Mesodermal cell (in vitro differentiated cells): Measurements from ENCODE around the gene PCDH9.

Experiments used
- H3K27ac ChIP-seq: 2 replicates; pipeline ENCODE4 v1.7.0; 2013; ENCODE audit warnings: mild to moderate bottlenecking, low read depth, low read length, moderate library complexity; ENCODE audit not compliant: severe bottlenecking
- H3K36me3 ChIP-seq: 2 replicates; pipeline ENCODE4 v1.7.1; 2013; ENCODE audit warnings: mild to moderate bottlenecking, low read length, moderate library complexity; ENCODE audit not compliant: control insufficient read depth, insufficient read depth
- H3K4me1 ChIP-seq: one replicate; pipeline ENCODE4 v1.7.1; 2013; ENCODE audit warnings: mild to moderate bottlenecking, low read length; ENCODE audit not compliant: insufficient read depth, control insufficient read depth, poor library complexity, severe bottlenecking
- H3K4me3 ChIP-seq: 2 replicates; pipeline ENCODE4 v1.7.0; 2013; ENCODE audit warnings: low read length, control low read depth, mild to moderate bottlenecking; ENCODE audit not compliant: insufficient read depth, poor library complexity, severe bottlenecking; ENCODE audit errors: extremely low read depth
- H3K9me3 ChIP-seq: 2 replicates; pipeline ENCODE4 v1.7.1; 2013; ENCODE audit warnings: mild to moderate bottlenecking, low read length, moderate library complexity; ENCODE audit not compliant: control insufficient read depth
- WGBS, 2 experiments: methylation state at CpG; one replicate each; pipeline ENCODE4 v1.1.5; 2013; ENCODE audit warnings: missing lambda C conversion rate in 2 of 2; ENCODE audit not compliant: insufficient coverage in 2 of 2; 5-methylcytosine and 5-hydroxymethylcytosine counted together

Gene PCDH9

DNA sequence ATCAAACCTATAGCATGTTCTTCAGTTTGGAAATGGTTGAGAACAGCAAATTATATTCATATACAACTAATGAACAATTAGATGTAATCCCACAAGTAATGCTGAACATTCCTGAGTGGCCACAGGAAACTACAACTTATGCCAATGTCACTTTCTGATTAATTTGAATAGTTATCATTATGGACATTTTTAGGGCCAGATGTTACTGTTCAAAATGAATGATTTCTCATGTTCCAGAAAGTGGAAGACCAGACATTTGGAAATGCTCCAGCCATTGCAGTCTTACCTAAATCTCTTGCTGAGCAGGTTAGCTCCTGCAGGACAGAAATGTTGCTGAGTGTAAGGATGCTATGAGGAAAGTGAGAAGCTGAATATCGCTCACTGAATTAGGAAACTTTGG lies 819.8 kb downstream of the PCDH9 start:
- Histone ChIP-seq H3K9me3 (no peaks in the 10 kb centered on the region), H3K4me1 (no peaks in the 10 kb centered on the region), H3K4me3 (no peak overlapping the region), H3K36me3 (no peaks in the 10 kb centered on the region), H3K27ac (no peak overlapping the region)
- WGBS, 2 experiments = no CpG with 5 or more reads among the region's 1 CpG

DNA sequence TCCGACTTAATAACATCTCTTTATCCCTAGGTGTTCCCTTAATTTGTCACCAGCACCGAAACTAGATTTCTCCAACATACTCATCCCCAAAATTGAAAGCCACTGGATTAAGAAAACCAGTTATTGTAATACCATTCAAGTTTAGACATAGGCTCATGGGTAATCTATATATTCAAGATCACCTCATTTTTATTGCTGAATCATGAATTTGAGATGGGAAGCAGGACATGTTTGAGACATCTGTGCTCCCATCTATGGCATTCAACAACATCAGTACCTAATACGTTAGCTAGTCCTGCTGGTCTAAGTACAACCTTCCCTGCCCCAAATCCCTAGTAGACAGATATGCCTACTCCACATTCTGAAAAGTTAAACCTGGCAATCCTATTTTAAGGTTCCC lies 820.6 kb downstream of the PCDH9 start:
- no peak overlapping the region for H3K27ac ChIP-seq
- 80 to 88% methylated on average over 1 of the region's 3 CpGs for WGBS, 2 experiments
- no peaks in the 10 kb centered on the region for H3K9me3 ChIP-seq
- no peaks in the 10 kb centered on the region for H3K36me3 ChIP-seq
- H3K4me1 ChIP-seq = no peaks in the 10 kb centered on the region
- H3K4me3 ChIP-seq = no peak overlapping the region

DNA sequence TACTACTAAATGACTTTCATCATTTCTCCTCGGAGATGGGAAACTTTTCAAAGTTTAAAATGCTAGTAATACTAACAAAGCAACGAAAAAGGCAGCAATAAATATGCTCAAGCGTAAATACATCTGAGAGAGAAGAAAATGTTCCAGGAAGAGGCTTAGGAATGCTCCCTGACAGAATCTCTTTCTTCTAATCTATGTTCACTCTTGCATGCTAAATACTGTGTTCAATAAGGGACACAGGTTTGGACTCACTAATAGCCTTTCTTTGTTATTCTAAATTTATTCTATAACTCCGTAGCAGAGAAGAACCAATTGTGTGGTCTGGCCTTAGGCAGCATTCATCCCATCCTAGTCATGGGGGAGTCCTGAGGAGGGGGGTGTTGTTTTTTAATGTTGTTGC lies 823.0 kb downstream of the PCDH9 start:
- H3K9me3 ChIP-seq = no peaks in the 10 kb centered on the region
- no peak overlapping the region for H3K4me3 ChIP-seq

DNA sequence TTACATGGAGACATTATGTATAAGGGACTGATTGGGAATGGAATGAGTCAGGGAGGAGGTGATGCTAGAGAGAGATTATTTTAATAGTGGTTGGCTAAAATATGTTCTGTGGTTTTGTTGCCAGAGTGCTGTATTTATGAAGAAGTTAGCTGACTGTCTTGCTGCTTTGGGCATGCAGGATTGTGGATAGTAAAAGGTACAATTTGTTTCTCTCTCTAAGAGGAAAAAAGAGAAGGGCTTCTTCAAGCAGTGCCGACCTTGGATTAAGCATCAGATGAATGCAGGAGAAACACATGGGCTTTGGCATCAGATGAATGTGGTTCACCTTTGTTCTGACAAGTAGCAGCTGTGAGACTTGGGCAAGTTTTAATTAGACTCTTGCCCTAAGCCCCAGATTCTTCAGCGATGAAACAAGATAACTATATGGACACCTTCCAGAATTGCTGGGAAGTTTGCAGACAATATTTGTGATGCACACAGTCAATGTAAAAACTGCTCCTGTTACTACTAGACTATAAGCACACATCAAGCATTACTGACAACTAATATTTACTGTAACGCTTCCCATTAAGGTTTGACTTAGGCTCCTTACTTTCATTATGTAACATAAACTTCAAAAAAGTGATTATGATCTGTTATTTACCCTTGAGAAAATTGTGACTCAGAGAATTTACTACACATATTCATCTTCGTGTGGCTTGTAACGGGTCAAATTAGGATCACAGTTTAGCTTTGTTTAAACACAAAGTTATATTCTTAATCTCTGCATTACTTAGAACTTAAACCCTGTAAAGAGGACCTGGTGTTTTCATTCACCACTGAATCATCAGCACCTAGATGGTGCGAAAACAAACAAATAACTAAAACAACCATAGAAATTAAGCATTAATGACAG lies 824.0 kb downstream of the PCDH9 start:
- 89 to 100% methylated on average over 1 to 5 of the region's 6 CpGs for WGBS, 2 experiments
- no peaks in the 10 kb centered on the region for H3K9me3 ChIP-seq
- H3K27ac ChIP-seq = no peak overlapping the region
- H3K36me3 ChIP-seq = no peaks in the 10 kb centered on the region
- H3K4me1 ChIP-seq = no peaks in the 10 kb centered on the region
- H3K4me3 ChIP-seq = no peak overlapping the region

More for the DNA sequence above, 823.0 kb downstream of the PCDH9 start:
- no peaks in the 10 kb centered on the region for H3K4me1 ChIP-seq
- H3K27ac ChIP-seq = no peak overlapping the region
- no peaks in the 10 kb centered on the region for H3K36me3 ChIP-seq
- 83 to 100% methylated on average over 1 to 2 of the region's 4 CpGs for WGBS, 2 experiments

DNA sequence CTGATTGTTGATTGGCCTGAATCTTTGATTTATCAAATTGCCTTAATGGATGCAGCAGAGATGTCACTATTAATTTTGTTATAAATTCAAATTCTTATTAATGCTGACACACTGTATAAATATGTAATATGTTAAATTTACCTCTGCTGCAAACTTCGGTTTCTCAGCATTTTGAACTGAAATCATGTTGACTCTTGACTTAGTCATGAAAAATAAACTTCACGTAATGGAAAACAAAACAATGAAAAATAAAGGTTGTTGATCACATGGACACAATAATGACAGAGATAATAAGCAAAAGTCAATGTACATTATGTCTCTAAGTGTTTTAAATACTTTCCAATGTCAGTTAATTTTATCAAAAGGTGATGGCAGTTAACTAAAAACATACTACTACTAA lies 827.6 kb downstream of the PCDH9 start:
- H3K4me1 ChIP-seq = no peaks in the 10 kb centered on the region
- H3K36me3 ChIP-seq = no peaks in the 10 kb centered on the region
- H3K4me3 ChIP-seq = no peak overlapping the region
- no peaks in the 10 kb centered on the region for H3K9me3 ChIP-seq
- H3K27ac ChIP-seq = no peak overlapping the region
- WGBS, 2 experiments = no CpG with 5 or more reads among the region's 2 CpGs

DNA sequence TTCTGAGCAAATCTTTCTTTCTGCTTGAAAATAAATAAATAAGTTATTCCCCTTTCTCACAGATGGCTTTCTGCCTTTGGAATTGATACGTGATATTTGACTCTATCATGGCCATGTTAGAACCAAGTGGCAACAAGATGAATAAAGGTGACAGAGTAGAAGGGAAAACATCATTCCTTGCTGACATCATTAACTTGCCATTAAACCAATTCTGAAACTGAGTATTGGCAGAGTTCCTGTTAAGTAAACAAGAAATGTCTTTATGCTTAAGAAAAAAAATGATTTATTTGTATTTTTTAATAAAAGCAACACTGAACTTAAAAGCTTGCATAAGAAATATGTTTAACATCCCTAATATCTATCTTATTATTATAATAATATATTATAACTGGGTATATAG lies 828.1 kb downstream of the PCDH9 start:
- no peak overlapping the region for H3K4me3 ChIP-seq
- H3K27ac ChIP-seq = no peak overlapping the region
- no peaks in the 10 kb centered on the region for H3K4me1 ChIP-seq
- no peaks in the 10 kb centered on the region for H3K9me3 ChIP-seq
- no peaks in the 10 kb centered on the region for H3K36me3 ChIP-seq
- WGBS, 2 experiments = no CpG with 5 or more reads among the region's 1 CpG

DNA sequence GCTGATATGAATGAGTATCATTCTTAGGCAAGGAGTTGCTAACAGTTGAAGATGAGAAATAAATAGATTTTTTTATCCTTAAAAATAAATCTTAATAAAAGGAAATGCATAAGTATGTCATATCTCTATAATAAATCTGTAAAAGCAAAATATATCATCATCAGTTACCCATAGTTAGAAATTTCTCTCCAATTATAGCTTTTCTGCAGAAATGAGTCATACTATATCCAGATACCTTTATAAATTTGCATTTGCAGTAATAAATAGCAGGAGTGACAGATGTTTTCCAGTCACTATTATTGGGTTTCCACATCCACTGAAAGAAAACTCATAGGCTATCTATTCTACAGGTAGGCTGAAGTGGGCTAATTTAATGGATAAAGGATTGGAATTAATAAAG lies 829.8 kb downstream of the PCDH9 start:
- no peaks in the 10 kb centered on the region for H3K9me3 ChIP-seq
- no peaks in the 10 kb centered on the region for H3K4me1 ChIP-seq
- H3K27ac ChIP-seq = no peak overlapping the region
- H3K36me3 ChIP-seq = no peaks in the 10 kb centered on the region
- no peak overlapping the region for H3K4me3 ChIP-seq

DNA sequence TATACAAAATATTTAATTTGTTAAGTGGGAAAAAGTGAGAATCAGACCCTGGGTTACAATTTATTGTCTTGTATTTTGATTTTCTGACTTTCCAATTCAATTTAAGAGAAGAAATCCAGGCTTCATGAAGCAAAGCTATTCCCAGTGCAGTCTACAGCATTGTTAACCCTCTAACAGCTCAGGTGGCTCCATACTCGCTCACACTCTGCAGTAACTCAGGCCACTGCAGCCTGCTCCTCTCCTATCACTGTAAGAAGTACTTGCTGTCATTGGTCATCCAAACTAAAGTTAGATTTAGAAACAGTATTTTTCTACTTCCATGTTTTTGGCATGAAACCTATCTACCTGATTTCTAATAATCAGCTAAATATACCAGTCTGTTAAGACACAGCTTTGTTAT lies 830.3 kb downstream of the PCDH9 start:
- Histone ChIP-seq H3K27ac (no peak overlapping the region), H3K4me1 (no peaks in the 10 kb centered on the region), H3K4me3 (no peak overlapping the region), H3K9me3 (no peaks in the 10 kb centered on the region), H3K36me3 (no peaks in the 10 kb centered on the region)
- 88% methylated on average over 1 of the region's 1 CpG; no CpG with 5 or more reads in 1 of the 2 experiments for WGBS, 2 experiments

DNA sequence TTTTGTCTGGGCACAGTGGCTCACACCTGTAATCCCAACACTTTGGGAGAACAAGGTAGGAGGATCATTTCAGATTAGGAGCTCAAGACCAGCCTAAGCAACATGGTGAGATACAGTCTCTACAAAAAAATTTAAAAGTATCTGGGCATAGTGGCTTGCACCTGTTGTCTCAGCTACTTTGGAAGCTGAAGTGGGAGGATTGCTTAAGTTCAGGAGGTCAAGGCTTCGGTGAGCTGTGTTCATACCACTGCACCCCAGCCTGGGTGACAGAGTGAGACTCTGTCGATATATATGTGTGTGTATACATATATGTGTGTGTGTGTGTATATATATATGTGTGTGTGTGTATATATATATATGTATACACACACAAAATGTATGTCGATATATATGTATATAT lies 833.0 kb downstream of the PCDH9 start:
- 80 to 90% methylated on average over 1 of the region's 3 CpGs for WGBS, 2 experiments
- Histone ChIP-seq H3K4me1 (no peaks in the 10 kb centered on the region), H3K4me3 (no peak overlapping the region), H3K9me3 (no peaks in the 10 kb centered on the region), H3K36me3 (no peaks in the 10 kb centered on the region), H3K27ac (no peak overlapping the region)

DNA sequence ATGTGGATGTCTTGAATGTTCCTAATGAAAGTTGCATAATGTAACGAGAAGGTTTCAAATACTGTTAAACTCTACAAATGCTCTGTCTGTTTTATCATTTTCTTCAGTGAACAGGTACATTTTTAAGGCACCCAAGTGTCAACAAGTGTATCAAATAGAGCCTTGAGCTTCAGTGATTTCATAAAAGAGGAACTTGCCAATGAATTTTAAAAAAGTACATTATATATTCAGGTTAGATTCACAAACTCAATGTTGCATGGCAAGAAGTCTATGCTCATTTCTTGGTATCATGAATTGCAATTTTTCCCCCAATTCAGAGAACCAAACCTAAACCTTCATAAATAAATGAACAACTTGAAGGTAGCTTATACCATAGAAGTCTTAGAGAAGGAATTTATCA lies 838.8 kb downstream of the PCDH9 start:
- H3K4me3 ChIP-seq = no peak overlapping the region
- no peaks in the 10 kb centered on the region for H3K9me3 ChIP-seq
- H3K36me3 ChIP-seq = no peaks in the 10 kb centered on the region
- H3K27ac ChIP-seq = no peak overlapping the region
- H3K4me1 ChIP-seq = no peaks in the 10 kb centered on the region
- WGBS, 2 experiments = 100% methylated on average over 1 of the region's 1 CpG; no CpG with 5 or more reads in 1 of the 2 experiments

DNA sequence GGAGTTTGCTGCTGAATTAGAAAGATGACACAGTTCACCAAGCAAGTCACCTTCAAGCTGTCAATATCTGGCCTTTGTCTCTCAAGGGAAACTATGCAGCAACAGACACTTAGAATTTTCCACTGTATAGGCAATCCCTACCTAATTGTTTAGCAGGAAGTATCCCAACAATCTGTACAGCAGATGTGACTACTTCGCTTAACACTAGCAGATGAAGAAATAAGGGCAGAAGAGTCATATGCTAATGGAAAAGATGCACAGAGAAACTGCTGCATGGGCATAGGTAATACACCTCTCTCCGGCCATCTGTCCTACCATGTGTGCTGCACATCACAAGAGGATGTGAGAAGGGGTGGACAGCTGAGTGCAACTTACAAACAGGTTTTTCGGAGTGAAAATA lies 851.2 kb downstream of the PCDH9 start:
- Histone ChIP-seq H3K36me3 (no peaks in the 10 kb centered on the region), H3K4me3 (no peak overlapping the region), H3K9me3 (no peaks in the 10 kb centered on the region), H3K27ac (no peak overlapping the region), H3K4me1 (no peaks in the 10 kb centered on the region)
- WGBS, 2 experiments = 93 to 100% methylated on average over 1 to 2 of the region's 3 CpGs
